Limb (tissue), 2 donors: ENCODE data around the gene MFAP4.

Source experiments
- DNase-seq, 2 donors: peaks; one replicate each; pipeline ENCODE4 v3.0.0-alpha.2; 2016; ENCODE audit errors: extremely low spot score in 2 of 2

Gene MFAP4

GRCh38 chr17:19336938-19337711, 49.9 kb downstream of the MFAP4 start:
- peak in 1 of 2 donors; percentile 30 for DNase-seq

- DNase-seq, result peak in 1 of 2 donors; percentile 22
Observed at GRCh38 chr17:19335951-19336631, 50.9 kb downstream of the MFAP4 start.

GRCh38 chr17:19334331-19334730, 52.7 kb downstream of the MFAP4 start:
- DNase-seq, result peak in 1 of 2 donors; percentile 17

- peak in 1 of 2 donors; percentile 21 for DNase-seq
Observed at GRCh38 chr17:19333736-19334290, 53.2 kb downstream of the MFAP4 start.
